Astrocyte (in vitro differentiated cells and primary cell): ENCODE measurements around the gene BACH2.

Source experiments
- EZH2 ChIP-seq: IDR thresholded peaks from 2 replicates; pipeline ENCODE4 v1.6.1; 2012; ENCODE audit warnings: mild to moderate bottlenecking, low read length, inconsistent platforms; ENCODE audit not compliant: insufficient read depth
- TF ChIP-seq, protein P1 (sequence below): IDR thresholded peaks from 2 replicates; pipeline ENCODE4 v1.5.1; 2011; ENCODE audit warnings: low read depth, mild to moderate bottlenecking, inconsistent platforms, low read length, moderate library complexity; ENCODE audit not compliant: insufficient read depth

- TF ChIP-seq, protein P1, sequence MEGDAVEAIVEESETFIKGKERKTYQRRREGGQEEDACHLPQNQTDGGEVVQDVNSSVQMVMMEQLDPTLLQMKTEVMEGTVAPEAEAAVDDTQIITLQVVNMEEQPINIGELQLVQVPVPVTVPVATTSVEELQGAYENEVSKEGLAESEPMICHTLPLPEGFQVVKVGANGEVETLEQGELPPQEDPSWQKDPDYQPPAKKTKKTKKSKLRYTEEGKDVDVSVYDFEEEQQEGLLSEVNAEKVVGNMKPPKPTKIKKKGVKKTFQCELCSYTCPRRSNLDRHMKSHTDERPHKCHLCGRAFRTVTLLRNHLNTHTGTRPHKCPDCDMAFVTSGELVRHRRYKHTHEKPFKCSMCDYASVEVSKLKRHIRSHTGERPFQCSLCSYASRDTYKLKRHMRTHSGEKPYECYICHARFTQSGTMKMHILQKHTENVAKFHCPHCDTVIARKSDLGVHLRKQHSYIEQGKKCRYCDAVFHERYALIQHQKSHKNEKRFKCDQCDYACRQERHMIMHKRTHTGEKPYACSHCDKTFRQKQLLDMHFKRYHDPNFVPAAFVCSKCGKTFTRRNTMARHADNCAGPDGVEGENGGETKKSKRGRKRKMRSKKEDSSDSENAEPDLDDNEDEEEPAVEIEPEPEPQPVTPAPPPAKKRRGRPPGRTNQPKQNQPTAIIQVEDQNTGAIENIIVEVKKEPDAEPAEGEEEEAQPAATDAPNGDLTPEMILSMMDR, result no peak
- TF ChIP-seq EZH2, result no peak
Observed at GRCh38 chr6:89921197-89921596, 375.4 kb downstream of the BACH2 start.
